K562 (cell line): Measurements from ENCODE around the gene FITM1. TPM values are rescaled to one million over a fixed set of nuclear protein-coding genes. Genes with fewer than 3 reads are reported as not detected.
A peak's percentile ranks its signal among the peaks of the same experiment; 100 is the strongest.

Source experiments
- BRF1 ChIP-seq: IDR thresholded peaks from 3 replicates; pipeline ENCODE4 v1.6.1; 2011; ENCODE audit warnings: borderline replicate concordance, mild to moderate bottlenecking; ENCODE audit not compliant: insufficient read length; ENCODE audit errors: extremely low read depth
- CREB3L1 ChIP-seq: fragments of 450-650 bp; IDR thresholded peaks from 2 replicates; pipeline ENCODE4 v1.6.1; 2014; ENCODE audit warnings: low read depth, mild to moderate bottlenecking, moderate library complexity, borderline replicate concordance
- DPF2 ChIP-seq: fragments of 450-650 bp; IDR thresholded peaks from 2 replicates; pipeline ENCODE4 v1.6.1; 2016
- FOXK1 ChIP-seq: sonication (generic); formaldehyde crosslinking; IDR thresholded peaks from 2 replicates; pipeline ENCODE4 v1.8.0; 2022; ENCODE audit warnings: missing genetic modification reagents, mild to moderate bottlenecking, borderline replicate concordance
- FUS ChIP-seq: fragments of 200-400 bp; formaldehyde crosslinking; optimal IDR thresholded peaks from 2 replicates; pipeline ENCODE3; 2017; ENCODE audit warnings: low read depth, low read length
- GTF2A2 ChIP-seq: IDR thresholded peaks from 2 replicates; pipeline ENCODE4 v1.6.1; 2016; ENCODE audit warnings: mild to moderate bottlenecking, missing genetic modification characterization, missing compliant biosample characterization
- HNRNPL ChIP-seq: fragments of 200-400 bp; formaldehyde crosslinking; IDR thresholded peaks from 2 replicates; pipeline ENCODE4 v1.6.1; 2017; ENCODE audit warnings: low read depth, mild to moderate bottlenecking, low read length
- JUN ChIP-seq, 2 experiments: sonication (generic) in 1 of 2; formaldehyde crosslinking in 1 of 2; IDR thresholded peaks; 2 replicates each; pipeline versions ENCODE4 v1.6.1 to v1.8.0; 2012 to 2022; ENCODE audit warnings: borderline replicate concordance in 2 of 2, mild to moderate bottlenecking in 2 of 2, improper control_type of control experiment in 1 of 2, low read depth in 1 of 2, low read length in 1 of 2, missing genetic modification reagents in 1 of 2
- MECOM ChIP-seq: fragments of 250-450 bp; sonication (Bioruptor Pico); IDR thresholded peaks from 2 replicates; pipeline ENCODE4 v1.8.0; 2022; ENCODE audit warnings: inconsistent platforms
- NFATC3 ChIP-seq: fragments of 450-650 bp; IDR thresholded peaks from 2 replicates; pipeline ENCODE4 v1.6.1; 2017; ENCODE audit warnings: mild to moderate bottlenecking
- NR1H2 ChIP-seq: sonication (generic); formaldehyde crosslinking; IDR thresholded peaks from 2 replicates; pipeline ENCODE4 v1.4.0; 2020; ENCODE audit warnings: mild to moderate bottlenecking, missing genetic modification reagents
- PCBP2 ChIP-seq: fragments of 200-400 bp; formaldehyde crosslinking; IDR thresholded peaks from 2 replicates; pipeline ENCODE4 v1.6.1; 2018; ENCODE audit warnings: low read length, low read depth, mild to moderate bottlenecking, moderate library complexity; ENCODE audit not compliant: poor library complexity, severe bottlenecking
- PHTF2 ChIP-seq: fragments of 250-450 bp; sonication (Bioruptor Pico); IDR thresholded peaks from 2 replicates; pipeline ENCODE4 v1.5.0; 2021; ENCODE audit warnings: mild to moderate bottlenecking
- RFX1 ChIP-seq: fragments of 450-650 bp; IDR thresholded peaks from 2 replicates; pipeline ENCODE4 v1.6.1; 2016; ENCODE audit warnings: mild to moderate bottlenecking, moderate library complexity
- SMAD1 ChIP-seq: fragments of 150-350 bp; IDR thresholded peaks from 2 replicates; pipeline ENCODE4 v1.6.1; 2014; ENCODE audit warnings: low read length, low read depth; ENCODE audit not compliant: partially characterized antibody
- TAF7 ChIP-seq: fragments of 450-650 bp; IDR thresholded peaks from 2 replicates; pipeline ENCODE4 v1.6.1; 2016; ENCODE audit warnings: missing genetic modification characterization, missing compliant biosample characterization
- ZFP30 ChIP-seq: fragments of 250-450 bp; sonication (Bioruptor Pico); IDR thresholded peaks from 2 replicates; pipeline ENCODE4 v1.8.0; 2022; ENCODE audit warnings: moderate library complexity, mild to moderate bottlenecking, inconsistent platforms, borderline replicate concordance
- ZKSCAN1 ChIP-seq: fragments of 150-350 bp; IDR thresholded peaks from 2 replicates; pipeline ENCODE4 v1.6.1; 2016; ENCODE audit warnings: low read depth, low read length
- ZNF212 ChIP-seq: fragments of 450-650 bp; formaldehyde crosslinking; IDR thresholded peaks from 2 replicates; pipeline ENCODE4 v1.4.0; 2020; ENCODE audit warnings: mild to moderate bottlenecking
- ZNF431 ChIP-seq: sonication (generic); formaldehyde crosslinking; IDR thresholded peaks from 2 replicates; pipeline ENCODE4 v1.8.0; 2022; ENCODE audit warnings: mild to moderate bottlenecking, missing genetic modification reagents
- ZNF699 ChIP-seq: fragments of 250-450 bp; sonication (Bioruptor Pico); IDR thresholded peaks from 2 replicates; pipeline ENCODE4 v1.8.0; 2021; ENCODE audit warnings: mild to moderate bottlenecking, moderate library complexity; ENCODE audit not compliant: insufficient replicate concordance
- ZNF764 ChIP-seq: fragments of 250-450 bp; sonication (Bioruptor Pico); IDR thresholded peaks from 2 replicates; pipeline ENCODE4 v1.4.0; 2020; ENCODE audit warnings: low read depth, mild to moderate bottlenecking, moderate library complexity
- polyA plus RNA-seq, 8 experiments: library from polyadenylated mRNA; depleted of rRNA in 4 of 8; stranded (reverse) in 5 of 8; unstranded in 3 of 8; fragments of >200 nt; fragmentation: Nextera tagmentation in 2 of 8; fragmentation: Illumina TruSeq in 1 of 8; extraction: Ambion mirVana in 2 of 8; extraction: Trizol in 1 of 8; gene quantifications; 2 replicates each; pipeline versions ENCODE4 v1.2.1 to v1.2.3, GENCODE V29; 2011 to 2014; ENCODE audit warnings: inconsistent platforms in 1 of 8, missing spikeins in 1 of 8
- total RNA-seq, 7 experiments: library from RNA; depleted of rRNA in 6 of 7; stranded (reverse); fragments of >200 nt in 6 of 7; fragmentation: Illumina TruSeq in 2 of 7; extraction: Trizol in 2 of 7; gene quantifications; 2 replicates each; pipeline versions ENCODE4 v1.2.1 to v1.2.3, GENCODE V29; 2011 to 2021; ENCODE audit warnings: low replicate concordance in 1 of 7
- TF ChIP-seq, protein P1 (sequence below): fragments of 450-650 bp; IDR thresholded peaks from one replicate; pipeline ENCODE4 v1.6.1; 2018; ENCODE audit warnings: mild to moderate bottlenecking, moderate library complexity; ENCODE audit not compliant: partially characterized antibody
- TF ChIP-seq, protein P2 (sequence below): fragments of 450-650 bp; formaldehyde crosslinking; IDR thresholded peaks from 2 replicates; pipeline ENCODE4 v1.4.0; 2020; ENCODE audit warnings: mild to moderate bottlenecking, moderate library complexity

Gene FITM1
- total and polyA plus RNA-seq, 9 of the 15 experiments (the other 6 are each of a cell fraction or from before 2014, with no cell fraction given) = 0.09 to 0.20 TPM; not detected in 7

GRCh38 chr14:24141097-24141880 lies 10.8 kb downstream of the FITM1 start, which contains the start of gene EMC9 (continued):
- TF ChIP-seq JUN (IDR thresholded peaks at IDR 0.05; ENCODE audit: borderline replicate concordance, low read depth, low read length) (no peak), JUN (CRISPR knock-in tag; IDR thresholded peaks at IDR 0.05; ENCODE audit: borderline replicate concordance) (no peak), BRF1 (no peak), PCBP2 (no peak), NFATC3 (no peak), ZNF699 (CRISPR knock-in tag) (no peak), ZNF212 (CRISPR knock-in tag) (no peak), DPF2 (no peak), NR1H2 (CRISPR knock-in tag) (no peak), ZKSCAN1 (no peak), MECOM (CRISPR knock-in tag) (no peak), GTF2A2 (tag) (no peak), ZNF431 (CRISPR knock-in tag) (no peak), FUS (no peak), RFX1 (peak; percentile 30; the same call in 1 of the 2 replicates), PHTF2 (no peak), FOXK1 (CRISPR knock-in tag) (no peak), HNRNPL (no peak), SMAD1 (peak; percentile 40), CREB3L1 (no peak), ZFP30 (no peak), ZNF764 (CRISPR knock-in tag) (no peak), TAF7 (tag) (peak; percentile 9; the same call in 1 of the 2 replicates)
- TF ChIP-seq, protein P1, sequence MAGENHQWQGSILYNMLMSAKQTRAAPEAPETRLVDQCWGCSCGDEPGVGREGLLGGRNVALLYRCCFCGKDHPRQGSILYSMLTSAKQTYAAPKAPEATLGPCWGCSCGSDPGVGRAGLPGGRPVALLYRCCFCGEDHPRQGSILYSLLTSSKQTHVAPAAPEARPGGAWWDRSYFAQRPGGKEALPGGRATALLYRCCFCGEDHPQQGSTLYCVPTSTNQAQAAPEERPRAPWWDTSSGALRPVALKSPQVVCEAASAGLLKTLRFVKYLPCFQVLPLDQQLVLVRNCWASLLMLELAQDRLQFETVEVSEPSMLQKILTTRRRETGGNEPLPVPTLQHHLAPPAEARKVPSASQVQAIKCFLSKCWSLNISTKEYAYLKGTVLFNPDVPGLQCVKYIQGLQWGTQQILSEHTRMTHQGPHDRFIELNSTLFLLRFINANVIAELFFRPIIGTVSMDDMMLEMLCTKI = no peak
- TF ChIP-seq, protein P2, sequence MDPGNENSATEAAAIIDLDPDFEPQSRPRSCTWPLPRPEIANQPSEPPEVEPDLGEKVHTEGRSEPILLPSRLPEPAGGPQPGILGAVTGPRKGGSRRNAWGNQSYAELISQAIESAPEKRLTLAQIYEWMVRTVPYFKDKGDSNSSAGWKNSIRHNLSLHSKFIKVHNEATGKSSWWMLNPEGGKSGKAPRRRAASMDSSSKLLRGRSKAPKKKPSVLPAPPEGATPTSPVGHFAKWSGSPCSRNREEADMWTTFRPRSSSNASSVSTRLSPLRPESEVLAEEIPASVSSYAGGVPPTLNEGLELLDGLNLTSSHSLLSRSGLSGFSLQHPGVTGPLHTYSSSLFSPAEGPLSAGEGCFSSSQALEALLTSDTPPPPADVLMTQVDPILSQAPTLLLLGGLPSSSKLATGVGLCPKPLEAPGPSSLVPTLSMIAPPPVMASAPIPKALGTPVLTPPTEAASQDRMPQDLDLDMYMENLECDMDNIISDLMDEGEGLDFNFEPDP (CRISPR knock-in tag) = no peak
